Activated naive CD8-positive, alpha-beta T cell treated with anti-CD3 and anti-CD28 coated beads, Interleukin-2, amount 50 U/mL, for 16 hours (primary cell): ENCODE measurements around the gene SETD4.
A peak's percentile ranks its signal among the peaks of the same experiment; 100 is the strongest.
"Not testable (repeated sequence)": the region's sequence is repeated elsewhere in the genome, so short reads cannot be mapped to it uniquely, and the experiment has no call there.

Source experiments
- DNase-seq: peaks from one replicate; pipeline ENCODE4 v3.0.0-alpha.2; 2020; ENCODE audit warnings: low read depth, low spot score

SETD4 gene

GRCh38 chr21:36077758-36078157 is 17.4 kb upstream of the SETD4 start:
- DNase-seq = no peak

- DNase-seq = no peak
Measured at GRCh38 chr21:36076878-36077655, 16.7 kb upstream of the SETD4 start.

GRCh38 chr21:36075953-36076352 is 15.6 kb upstream of the SETD4 start:
- DNase-seq = no peak

GRCh38 chr21:36075171-36075570 is 14.8 kb upstream of the SETD4 start:
- DNase-seq = no peak

GRCh38 chr21:36073911-36074310 is 13.6 kb upstream of the SETD4 start:
- not testable (repeated sequence) for DNase-seq

GRCh38 chr21:36073181-36073580 is 12.9 kb upstream of the SETD4 start:
- no peak for DNase-seq

GRCh38 chr21:36072453-36073162 is 12.3 kb upstream of the SETD4 start:
- DNase-seq = no peak

- no peak for DNase-seq
Measured at GRCh38 chr21:36070999-36071398, 10.7 kb upstream of the SETD4 start.

GRCh38 chr21:36069713-36070583 is 9.6 kb upstream of the SETD4 start, which contains the start of gene CBR1:
TSS of gene CBR1 (plus strand) at chr21:36070024. CDS start at chr21:36070116, 92 bp downstream.
- peak; percentile 73 for DNase-seq

GRCh38 chr21:36068748-36069398 is 8.5 kb upstream of the SETD4 start:
- DNase-seq = no peak

- DNase-seq = no peak
Measured at GRCh38 chr21:36065497-36066036, 5.2 kb upstream of the SETD4 start.

GRCh38 chr21:36064085-36064460 is 3.7 kb upstream of the SETD4 start:
- DNase-seq = no peak

- DNase-seq = no peak
Measured at GRCh38 chr21:36063375-36064084, 3.2 kb upstream of the SETD4 start.

- DNase-seq = no peak
Measured at GRCh38 chr21:36061445-36061844, 1.1 kb upstream of the SETD4 start.

GRCh38 chr21:36059823-36060158 is 535 bp downstream of the SETD4 start:
- DNase-seq = no peak

- DNase-seq = no peak
Measured at GRCh38 chr21:36055551-36055950, 4.8 kb downstream of the SETD4 start.

- no peak for DNase-seq
Measured at GRCh38 chr21:36053715-36054062, 6.6 kb downstream of the SETD4 start.

GRCh38 chr21:36052860-36053714 is 7.2 kb downstream of the SETD4 start:
- DNase-seq = no peak

GRCh38 chr21:36048357-36048756 is 12.0 kb downstream of the SETD4 start:
- DNase-seq = no peak

GRCh38 chr21:36047139-36047538 is 13.2 kb downstream of the SETD4 start:
- no peak for DNase-seq
